GM21515 (cell line): ENCODE data around the gene S100A7A.
"Not testable (repeated sequence)": the region's sequence is repeated elsewhere in the genome, so short reads cannot be mapped to it uniquely, and the experiment has no call there.

Experiments used
- ATAC-seq: cut with Tn5 transposase; IDR thresholded peaks from one replicate; pipeline ENCODE4 v1.9.1; 2021; ENCODE audit not compliant: unreplicated experiment

The S100A7A gene

DNA sequence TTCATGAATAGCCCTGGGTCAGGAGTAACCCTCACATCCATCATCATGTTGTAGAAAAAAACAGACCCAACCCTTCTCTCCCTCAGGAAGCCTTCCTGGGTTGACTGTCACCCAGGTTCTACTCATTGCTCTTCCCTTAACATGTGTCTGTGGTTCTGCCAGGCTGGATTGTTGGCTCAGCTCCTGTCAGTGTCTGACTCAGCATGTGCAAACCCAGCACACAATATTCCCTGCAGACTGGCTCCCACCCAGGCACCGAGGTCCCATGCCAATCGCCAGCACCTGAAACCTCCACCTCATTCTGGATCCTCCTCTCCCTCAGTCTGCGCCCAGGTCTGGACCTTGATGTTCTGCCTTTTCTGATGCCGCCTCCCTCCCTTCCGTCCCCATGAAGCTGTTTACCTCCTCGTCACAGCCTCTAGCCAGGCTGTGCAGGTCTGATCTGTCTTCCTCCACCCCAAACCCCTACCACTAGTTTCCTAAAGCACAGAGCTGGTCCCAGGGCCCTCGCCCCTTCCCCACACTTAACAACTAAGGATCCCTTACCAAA is 21.1 kb upstream of the S100A7A start:
- ATAC-seq, result no peak

DNA sequence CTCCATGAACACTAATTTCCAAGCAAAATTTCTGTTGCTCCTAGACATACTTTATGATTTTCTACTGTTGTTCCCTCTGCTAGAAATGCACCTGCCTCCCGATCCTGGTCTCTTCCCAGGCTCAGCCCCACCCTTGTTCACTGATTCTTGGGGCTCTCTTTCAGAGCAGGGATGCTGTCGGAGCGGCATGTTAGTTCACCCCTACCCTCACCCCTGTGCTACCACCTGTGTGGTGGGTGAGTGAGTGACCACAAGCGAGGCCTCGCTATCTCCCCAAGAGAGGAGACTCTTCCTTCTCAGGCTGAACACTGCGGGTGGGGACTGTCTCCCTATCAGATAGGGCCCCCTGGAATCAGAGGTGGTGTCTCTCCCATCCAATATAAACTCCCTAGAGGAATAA is 20.5 kb upstream of the S100A7A start:
- ATAC-seq, result no peak

DNA sequence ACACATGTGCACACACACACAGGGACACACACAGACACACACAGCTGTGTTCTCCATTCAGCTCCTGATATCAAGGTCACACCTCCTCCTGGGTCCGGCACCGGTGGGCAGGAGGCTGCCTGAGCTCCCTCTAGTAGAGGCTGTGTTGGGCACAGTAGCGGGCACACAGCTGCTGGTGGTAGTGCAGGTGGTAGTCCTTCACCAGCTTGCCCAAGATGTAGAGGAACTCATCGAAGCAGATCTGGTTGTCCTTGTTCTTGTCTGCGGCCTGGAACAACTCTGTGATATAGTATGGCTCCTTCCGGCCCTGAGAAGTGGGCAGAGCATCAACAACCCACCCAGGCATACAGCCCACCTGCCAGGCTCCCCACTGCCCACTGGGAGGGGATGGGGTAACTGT is 19.9 kb upstream of the S100A7A start:
- no peak for ATAC-seq

DNA sequence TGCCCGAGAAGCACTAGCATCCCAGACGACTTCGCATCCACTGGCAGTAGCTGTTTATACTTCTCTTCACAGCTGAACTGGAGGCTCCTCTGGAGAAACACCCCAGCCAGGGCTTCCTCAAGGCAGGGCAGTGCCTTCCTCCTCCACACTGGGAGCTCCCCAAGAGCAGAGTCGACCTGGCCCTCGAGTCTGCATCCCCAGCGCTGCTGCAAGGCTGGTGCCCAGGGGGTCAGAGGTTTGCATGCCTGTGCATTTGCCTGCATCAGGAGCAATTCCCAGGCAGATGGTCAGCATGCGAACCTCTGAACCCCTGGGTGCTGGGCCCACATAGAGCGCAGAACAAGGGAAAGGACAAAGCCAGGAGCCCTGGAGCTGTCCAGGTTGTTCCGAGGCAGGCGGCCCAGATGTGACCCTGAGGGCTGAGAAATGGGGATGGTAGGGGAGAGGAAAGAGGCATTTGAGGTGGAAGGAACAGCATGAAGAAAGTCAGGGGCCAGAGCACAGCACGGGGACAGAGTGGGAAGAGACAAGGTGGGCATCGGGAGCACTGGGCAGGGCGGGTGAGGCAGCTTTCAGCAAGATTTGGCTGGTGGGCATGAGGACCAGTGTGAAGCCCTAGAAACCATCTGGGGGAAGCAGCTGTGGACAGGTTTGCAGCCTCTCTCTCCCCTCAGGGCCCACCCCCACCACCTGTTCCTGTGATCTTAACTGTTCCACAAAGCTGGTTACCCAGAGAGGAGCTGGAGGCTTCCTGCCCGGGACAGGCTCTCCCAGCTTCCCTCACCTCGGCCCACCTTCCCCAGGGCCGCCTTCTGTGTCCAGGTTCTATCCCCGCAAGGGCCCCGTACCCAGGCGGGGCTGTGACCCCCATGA is 19.0 kb upstream of the S100A7A start:
- no peak for ATAC-seq

DNA sequence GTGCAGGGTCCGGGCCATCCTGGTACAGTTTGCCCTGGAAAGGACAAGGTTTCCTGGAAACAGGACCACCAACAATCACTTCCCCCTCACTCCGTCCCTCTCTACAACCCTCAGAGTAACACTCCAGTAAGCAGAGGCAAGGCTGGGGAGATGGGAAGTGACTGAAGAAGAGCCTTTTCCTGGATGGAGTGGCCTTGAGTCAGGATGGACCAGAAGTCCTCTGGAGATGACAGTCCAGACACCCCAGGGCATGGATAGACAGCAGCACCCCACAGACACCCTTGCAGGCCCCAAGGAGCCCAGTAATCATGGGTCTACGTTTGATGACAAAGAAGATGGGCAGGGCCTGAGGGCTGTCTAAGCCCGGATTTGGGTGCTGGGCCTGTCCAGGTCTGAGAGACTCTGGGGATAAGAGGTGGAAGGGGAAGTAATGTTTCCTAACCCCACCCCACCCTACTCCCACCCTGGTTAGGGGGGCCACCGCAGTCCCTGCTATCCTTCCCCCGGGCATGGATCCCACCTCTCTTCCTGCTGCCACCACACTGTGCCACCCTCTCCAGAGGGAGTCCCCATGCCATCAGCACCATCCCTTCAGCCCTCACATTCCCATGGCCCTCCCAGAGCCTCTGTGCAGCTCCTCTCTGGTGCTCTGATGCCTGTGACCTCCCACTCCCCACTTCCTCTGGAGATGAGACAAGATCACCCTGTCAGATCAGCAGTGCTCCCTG is 18.2 kb upstream of the S100A7A start:
- no peak for ATAC-seq

DNA sequence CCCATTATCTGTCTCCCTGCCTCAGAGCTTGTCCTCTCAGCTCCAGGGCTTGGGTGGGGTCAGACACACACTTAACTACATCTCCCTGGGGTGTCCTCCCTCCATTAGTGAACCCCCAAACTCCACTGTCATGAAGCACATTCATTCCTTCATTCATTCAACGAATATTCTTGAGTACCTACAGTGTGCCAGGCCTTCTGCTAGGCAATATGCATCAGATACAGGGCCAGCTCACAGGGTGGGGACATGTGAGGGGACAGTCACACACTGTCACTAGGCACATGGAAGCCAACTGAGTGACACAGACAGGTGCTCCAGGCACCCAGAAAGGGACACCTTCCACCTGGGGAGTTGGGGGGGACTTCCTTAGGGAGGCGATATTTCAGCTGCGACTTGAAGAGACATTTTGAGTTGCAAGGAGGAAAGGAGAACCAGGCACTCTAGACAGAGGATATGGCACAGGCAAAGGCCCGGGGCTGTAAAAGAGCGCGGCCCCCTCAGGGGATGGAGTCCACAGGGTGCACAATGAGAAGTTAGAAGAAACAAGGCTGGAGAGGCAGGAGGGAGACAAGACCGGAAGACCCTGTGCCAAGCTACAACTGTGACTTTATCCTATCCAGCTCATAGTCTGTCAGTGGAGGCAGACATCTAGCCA is 16.8 kb upstream of the S100A7A start:
- ATAC-seq, result no peak

DNA sequence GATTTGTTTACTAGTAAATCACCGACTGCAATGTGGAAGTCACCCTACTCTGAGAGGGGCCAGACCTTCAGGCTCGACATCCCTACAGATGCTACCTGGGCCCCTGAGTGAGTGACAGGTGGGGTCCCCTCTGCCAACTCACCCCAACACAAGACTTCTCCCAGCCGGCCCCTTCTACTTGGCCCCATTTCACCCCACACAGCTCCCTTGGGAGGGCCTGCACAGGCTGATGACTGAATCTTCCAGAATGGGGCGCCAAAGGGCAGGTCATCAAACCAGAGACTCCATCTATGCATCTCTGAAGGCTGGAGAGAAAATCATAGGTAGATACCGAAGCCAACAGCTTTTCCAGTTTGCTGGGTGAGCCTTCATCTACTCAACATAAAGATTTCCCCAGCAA is 16.1 kb upstream of the S100A7A start:
- no peak for ATAC-seq

DNA sequence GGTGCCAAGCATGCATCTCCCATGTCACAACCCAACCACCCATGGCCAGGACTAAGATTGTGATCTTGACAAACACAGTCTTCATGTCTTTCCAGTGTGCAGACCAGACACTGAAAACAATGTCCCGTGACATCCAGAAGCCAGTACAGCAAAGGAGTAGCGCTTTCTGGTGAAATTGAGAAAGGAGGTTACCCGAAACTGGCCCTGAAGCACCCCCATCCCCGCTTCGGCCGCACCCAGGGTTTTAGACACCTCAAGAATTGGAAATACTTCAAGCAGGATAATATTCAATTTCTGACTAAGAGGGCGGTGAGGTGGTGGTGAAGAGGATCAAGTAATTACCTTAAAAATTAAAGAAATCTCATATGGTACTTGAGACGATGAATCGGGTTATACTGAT is 14.9 kb upstream of the S100A7A start:
- no peak for ATAC-seq

DNA sequence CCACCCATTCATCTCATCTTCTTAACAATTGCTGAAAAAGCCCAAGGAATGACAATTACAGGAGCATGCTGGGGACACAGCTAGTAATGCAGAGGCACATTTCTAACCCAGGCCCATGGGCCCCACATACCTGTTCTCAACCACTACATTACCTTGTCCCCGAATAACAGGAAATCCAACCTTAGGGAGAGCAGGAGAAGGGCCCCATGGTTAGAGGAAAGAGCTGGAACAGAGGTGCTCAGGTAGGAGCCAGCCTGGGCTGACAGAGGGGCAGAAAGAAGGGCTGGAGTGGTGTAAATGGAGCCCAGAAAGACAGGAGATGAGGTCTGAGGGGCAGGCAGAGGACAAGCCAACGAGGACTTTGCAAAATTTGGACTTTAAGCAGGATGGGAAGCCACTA is 14.1 kb upstream of the S100A7A start:
- no peak for ATAC-seq

DNA sequence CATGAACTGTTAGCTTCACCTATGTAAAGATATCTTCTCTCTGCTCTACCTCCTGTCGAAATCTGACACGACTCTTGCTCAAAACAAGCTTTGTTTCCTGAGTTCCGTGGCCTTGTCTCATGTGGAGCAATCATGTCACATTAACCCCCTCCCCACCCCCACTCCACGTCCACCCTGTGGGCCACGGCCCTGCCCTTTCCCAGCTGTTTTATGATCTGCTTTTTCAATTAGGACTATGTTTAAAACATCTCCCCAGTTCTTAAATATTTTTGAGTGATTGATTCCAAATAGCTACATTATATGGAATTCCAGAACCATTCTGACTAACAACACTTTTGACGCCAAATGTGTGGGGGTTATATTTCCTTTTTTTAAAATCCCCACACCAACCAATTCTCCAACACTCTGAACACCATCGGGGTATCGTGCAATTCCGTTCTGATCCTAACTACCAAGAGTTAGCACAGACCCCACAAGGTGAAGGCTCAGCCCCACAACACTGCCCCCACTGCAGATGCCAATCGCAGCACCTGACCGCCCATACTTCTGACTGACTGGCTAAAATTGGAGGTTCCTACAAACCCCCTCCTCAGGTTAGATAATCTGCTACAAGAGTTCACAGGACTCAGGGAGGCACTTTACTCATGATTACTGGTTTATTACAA is 12.8 kb upstream of the S100A7A start:
- ATAC-seq, result no peak

DNA sequence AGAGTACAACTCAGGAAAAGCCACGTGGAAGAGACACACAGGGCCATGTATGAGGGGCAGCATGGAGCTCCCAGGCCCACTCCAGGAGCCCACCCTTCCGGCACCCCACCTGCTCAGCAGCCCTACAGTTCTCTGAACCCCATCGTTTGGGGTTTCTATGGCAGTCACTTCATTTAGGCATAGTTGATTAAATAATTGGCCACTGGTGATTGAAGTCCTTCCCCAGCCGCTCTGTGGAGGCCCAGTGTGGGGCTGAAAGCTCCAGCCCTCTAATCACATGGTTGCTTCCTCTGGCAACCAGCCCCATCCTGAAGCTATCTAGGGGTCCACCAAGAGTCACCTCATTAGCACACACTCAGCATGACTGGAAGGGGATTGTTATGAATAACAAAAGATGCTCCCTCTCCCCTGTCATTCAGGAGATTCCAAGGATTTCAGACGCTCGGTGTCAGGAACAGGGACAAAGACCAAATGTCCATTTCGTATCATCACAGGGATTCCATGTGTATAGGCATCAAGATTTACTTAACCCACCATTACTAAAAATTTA is 12.2 kb upstream of the S100A7A start:
- ATAC-seq, result no peak

DNA sequence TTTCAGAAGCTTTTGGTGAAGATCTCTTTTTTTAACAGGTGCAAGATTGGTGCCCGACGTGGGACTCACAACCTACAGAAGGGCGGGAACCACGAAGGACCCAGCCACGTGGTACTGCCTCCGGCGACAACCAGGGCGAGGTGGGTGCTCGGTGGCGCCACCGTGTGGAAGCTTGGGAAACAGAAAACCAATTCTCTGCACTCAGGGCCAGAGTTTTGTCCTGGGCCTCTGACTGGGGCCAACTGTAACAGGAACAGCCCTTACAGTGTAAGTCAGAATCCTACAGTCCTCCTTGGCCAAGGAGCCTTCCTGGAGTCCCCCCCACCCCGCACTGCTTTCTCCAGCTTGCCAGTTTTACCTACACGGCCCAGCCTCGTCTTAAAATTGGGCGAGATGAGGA is 11.6 kb upstream of the S100A7A start:
- no peak for ATAC-seq

DNA sequence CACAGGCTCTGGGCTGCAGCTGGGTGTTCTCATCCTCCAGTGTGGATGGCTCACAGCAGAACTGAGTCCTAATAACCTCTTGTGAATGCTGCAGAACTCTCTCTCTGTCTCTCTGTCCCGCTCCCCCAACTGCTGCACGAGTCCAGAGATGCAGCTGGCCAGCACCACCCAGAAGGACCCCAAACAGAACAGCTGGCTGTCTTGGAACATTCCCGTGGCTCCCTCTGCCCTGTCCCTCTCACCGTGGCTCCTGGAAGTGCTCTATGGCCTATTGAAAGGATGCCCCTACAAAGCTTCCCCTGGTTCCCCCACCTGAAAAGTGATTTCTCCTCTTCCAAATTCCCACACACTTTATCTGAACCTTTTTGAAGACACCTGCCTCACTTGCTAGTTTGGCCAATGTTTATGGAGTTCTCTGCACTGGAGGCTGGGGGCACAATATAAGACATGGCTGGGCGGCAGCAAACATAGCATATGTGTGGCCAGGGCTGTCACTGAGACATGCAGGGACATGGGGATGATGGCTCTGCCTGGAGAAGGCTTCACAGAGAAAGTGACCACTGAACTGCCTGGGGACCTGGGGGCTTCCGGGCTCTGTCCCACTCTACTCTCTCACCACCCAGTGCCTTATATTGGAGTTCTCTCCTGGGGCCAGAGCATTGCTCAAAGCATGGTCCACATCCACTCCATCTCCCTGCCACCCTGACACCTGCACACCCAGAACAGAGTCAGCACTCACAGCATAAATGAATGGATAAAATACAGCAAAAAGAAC is 10.3 kb upstream of the S100A7A start:
- not testable (repeated sequence) for ATAC-seq

DNA sequence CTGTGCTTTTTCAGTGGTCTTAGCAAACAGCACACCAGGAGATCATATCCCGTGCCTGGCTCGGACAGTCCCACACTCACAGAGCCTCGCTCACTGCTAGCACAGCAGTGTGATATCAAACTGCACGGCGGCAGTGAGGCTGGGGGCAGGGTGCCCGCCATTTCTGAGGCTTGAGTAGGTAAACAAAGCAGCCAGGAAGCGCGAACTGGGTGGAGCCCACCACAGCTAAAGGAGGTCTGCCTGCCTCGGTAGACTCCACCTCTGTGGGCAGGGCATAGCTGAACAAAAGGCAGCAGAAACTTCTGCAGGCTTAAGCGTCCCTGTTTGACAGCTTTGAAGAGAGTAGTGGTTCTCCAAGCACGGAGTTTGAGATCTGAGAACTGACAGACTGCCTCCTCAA is 9.0 kb upstream of the S100A7A start:
- ATAC-seq, result not testable (repeated sequence)

DNA sequence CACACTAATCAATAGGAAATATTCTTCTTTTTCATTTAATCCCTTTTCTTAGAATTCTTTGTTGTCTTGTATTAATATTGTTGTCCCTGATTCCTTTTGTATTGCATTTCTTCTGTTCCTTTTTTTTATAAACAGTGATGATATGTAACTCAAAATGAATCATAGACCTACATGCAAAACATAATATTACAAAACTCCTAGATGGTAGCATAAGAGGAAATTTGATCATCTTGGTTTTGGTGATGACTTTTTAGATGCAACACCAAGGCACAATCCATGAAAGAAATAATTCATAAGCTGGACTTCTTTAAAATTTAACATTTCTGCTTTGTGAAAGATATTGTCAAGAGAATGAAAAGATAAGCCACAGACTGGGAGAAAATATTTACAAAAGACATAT is 2.4 kb upstream of the S100A7A start:
- not testable (repeated sequence) for ATAC-seq

DNA sequence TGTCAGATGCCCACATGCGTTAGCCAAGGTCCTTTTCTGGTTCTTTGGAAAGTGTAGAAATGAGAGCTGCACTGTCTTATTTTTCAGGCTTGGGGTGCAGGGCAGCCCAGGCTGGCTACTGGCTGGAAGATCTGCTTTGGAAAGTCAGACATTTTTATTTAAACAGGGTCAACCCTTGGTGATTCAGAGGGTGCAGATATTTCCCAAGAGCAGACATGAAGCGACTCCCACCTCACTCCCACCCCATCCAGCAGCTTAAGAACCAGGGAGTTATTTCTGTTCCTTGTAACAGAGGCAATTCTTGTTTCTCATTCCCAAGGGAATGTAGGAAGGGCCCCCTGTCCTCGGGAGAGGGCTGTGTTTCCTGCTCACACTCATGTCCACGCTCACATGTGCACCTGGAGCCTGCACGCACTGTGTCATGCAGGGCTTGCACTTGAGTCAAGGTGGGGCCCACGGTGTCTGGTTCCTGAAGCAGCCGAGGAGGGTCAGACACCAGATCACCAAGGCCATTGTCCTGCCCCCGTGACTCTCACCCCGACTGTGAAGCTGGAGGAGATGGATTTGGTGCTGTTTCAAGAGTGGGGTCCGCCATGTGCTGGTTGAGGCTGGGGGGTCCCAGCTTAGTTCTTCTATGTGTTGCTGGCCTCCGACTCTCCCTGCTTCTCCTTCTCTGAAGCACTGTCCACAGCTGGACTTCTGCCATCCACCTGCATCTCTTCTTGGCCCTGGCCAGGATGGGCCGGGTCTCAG is 992 bp downstream of the S100A7A start:
- no peak for ATAC-seq

DNA sequence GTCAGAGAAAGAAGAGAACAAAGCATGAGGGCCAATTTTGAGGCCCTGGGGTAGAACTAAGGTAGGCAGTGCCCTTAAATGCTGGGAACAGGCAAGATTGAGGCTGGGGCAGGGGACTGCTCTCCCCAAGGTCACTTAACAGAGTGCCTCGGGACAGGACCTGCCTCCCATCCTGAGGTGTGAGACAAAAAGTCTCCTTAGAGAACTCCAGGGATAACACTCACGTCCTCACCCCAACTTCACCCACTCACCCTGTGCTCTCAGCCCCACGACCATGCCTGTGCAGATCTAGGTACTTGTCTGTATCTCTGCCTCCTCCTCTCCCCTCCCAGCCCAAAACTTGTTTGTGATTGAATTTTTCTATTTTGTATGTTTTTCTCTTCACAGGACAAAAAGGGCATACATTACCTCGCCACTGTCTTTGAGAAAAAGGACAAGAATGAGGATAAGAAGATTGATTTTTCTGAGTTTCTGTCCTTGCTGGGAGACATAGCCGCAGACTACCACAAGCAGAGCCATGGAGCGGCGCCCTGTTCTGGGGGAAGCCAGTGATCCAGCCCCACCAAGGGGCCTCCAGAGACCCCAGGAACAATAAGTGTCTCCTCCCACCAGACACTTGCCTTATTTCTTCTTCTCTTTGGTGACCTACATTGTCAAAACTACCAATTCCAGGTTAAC is 2.6 kb downstream of the S100A7A start:
- ATAC-seq, result not testable (repeated sequence)

DNA sequence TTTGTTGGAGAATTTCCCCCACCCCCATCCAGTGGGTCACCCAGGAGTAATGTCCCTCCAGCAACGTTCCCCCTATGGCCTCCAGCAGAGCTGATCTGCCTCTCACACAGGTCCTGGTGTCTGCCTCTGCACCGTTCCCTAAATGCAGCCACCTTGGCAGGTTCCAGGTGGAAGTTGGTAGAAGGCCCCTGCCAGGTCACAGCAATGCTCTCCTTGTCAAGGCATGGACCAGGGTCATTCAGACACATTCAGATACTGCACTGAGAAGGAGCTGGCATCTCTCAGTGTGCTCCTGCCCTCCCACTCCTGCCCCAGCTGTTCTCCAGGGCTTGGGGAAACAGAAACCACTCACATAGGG is 3.1 kb downstream of the S100A7A start:
- ATAC-seq, result not testable (repeated sequence)

DNA sequence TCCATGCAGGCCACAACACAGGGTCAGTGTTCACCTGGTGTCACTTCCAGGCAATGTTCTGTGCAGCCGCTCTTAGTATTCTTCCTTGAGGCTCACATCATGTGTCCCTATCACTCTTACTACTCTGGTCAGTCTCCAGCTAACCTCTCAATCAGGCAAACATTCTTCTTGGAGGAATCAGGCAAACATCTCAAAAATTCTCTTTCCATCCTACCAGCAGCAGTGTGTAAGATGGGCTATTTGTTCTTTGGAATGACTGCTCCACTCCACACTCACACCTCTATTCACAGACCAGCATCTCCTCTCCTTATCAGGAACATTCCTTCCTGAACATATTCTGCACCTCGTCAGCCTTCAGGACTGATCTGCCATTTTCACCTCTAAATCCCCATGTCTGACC is 4.0 kb downstream of the S100A7A start:
- ATAC-seq, result no peak
